Endodermal cell (in vitro differentiated cells): Measurements from ENCODE around the gene DHX34. TPM values are rescaled to one million over a fixed set of nuclear protein-coding genes. Genes with fewer than 3 reads are reported as not detected.

Source experiments
- DNase-seq: peaks from one replicate; pipeline ENCODE4 v3.0.0-alpha.2; 2017
- H3K27ac ChIP-seq: 2 replicates; pipeline ENCODE4 v1.5.1; 2013; ENCODE audit warnings: mild to moderate bottlenecking, low read depth, low read length, moderate library complexity
- H3K27me3 ChIP-seq: 2 replicates; pipeline ENCODE4 v1.6.1; 2013; ENCODE audit warnings: mild to moderate bottlenecking, low read length, moderate library complexity; ENCODE audit not compliant: insufficient read depth, control insufficient read depth, poor library complexity, severe bottlenecking
- H3K36me3 ChIP-seq: 2 replicates; pipeline ENCODE4 v1.7.0; 2013; ENCODE audit warnings: mild to moderate bottlenecking, low read length, moderate library complexity; ENCODE audit not compliant: control insufficient read depth, insufficient read depth
- H3K4me1 ChIP-seq: one replicate; pipeline ENCODE4 v1.7.0; 2013; ENCODE audit warnings: low read length; ENCODE audit not compliant: control insufficient read depth, insufficient read depth
- H3K4me3 ChIP-seq: 2 replicates; pipeline ENCODE4 v1.5.1; 2013; ENCODE audit warnings: mild to moderate bottlenecking, low read length, moderate library complexity
- H3K9ac ChIP-seq: 2 replicates; pipeline ENCODE4 v1.6.1; 2013; ENCODE audit warnings: mild to moderate bottlenecking, low read length, moderate library complexity; ENCODE audit not compliant: poor library complexity, severe bottlenecking; ENCODE audit errors: extremely low read depth
- H3K9me3 ChIP-seq: 2 replicates; pipeline ENCODE4 v1.6.1; 2013; ENCODE audit warnings: mild to moderate bottlenecking, low read length, moderate library complexity; ENCODE audit not compliant: control insufficient read depth
- H3K27ac Mint-ChIP-seq: 2 replicates; pipeline ENCODE4 v1.8.0; 2020; ENCODE audit warnings: mixed read lengths
- H3K27me3 Mint-ChIP-seq: 2 replicates; pipeline ENCODE4 v1.8.0; 2021; ENCODE audit warnings: mild to moderate bottlenecking, mixed read lengths; ENCODE audit not compliant: insufficient read depth
- H3K36me3 Mint-ChIP-seq: 2 replicates; pipeline ENCODE4 v1.8.0; 2020; ENCODE audit warnings: low read depth, mixed read lengths
- H3K4me1 Mint-ChIP-seq: 2 replicates; pipeline ENCODE4 v1.8.0; 2020; ENCODE audit warnings: mixed read lengths
- H3K4me3 Mint-ChIP-seq: 2 replicates; pipeline ENCODE4 v1.8.0; 2020; ENCODE audit warnings: mild to moderate bottlenecking, moderate library complexity, mixed read lengths
- H3K9me3 Mint-ChIP-seq: 2 replicates; pipeline ENCODE4 v1.8.0; 2020; ENCODE audit warnings: mild to moderate bottlenecking, mixed read lengths
- WGBS, 2 experiments: methylation state at CpG; one replicate each; pipeline versions ENCODE4 v1.1.5 to v1.1.7; 2013; ENCODE audit warnings: missing lambda C conversion rate in 2 of 2, mixed read lengths in 1 of 2; ENCODE audit not compliant: insufficient coverage in 1 of 2, insufficient read length in 1 of 2; 5-methylcytosine and 5-hydroxymethylcytosine counted together
- total RNA-seq, 2 donors: library from RNA; stranded (reverse); fragmentation: NEBNext Ultra II Directional in 1 of 2; extraction: Animal tissue kit (Norgen Biotek cat#: 25700) in 1 of 2; gene quantifications; 2 replicates in 1 of 2; 3 replicates in 1 of 2; pipeline ENCODE4 v1.2.1, GENCODE V29; 2021
- TF ChIP-seq, protein P1 (sequence below): fragments of 200-600 bp; sonication (generic); conservative IDR thresholded peaks from 2 replicates; pipeline ENCODE4 v1.5.0; 2021; ENCODE audit warnings: antibody characterized with exemption, mild to moderate bottlenecking

The DHX34 gene
- total RNA-seq, 2 donors from 2014 or later = 36.9 to 43.9 TPM

DNA sequence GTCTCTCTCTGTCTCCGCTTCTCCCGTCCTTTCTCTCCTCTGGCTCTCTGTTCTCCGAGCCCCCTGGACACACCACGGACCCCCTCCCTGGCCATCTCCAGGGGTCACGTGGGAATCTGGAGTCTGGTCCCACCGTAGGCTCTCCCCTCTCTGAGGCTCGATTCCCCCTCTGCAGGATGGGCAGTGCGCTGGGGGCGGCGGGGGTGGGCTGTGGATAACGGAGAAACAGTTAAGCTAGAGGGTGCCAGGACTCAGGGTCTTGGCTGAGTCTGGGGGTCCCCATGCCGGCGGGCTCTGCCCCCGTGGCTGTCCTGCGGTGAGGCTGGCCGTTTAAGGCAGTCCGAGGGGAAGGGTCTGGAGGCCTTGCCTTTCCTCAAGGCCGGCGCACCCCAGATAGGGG lies 70.7 kb downstream of the DHX34 start:
- Histone ChIP-seq H3K4me3 (peak overlapping the region; percentile 73), H3K4me1 (no peaks in the 10 kb centered on the region), H3K9me3 (no peaks in the 10 kb centered on the region), H3K27me3 (peaks cover 10% of the 10 kb centered on the region), H3K9ac (peak overlapping the region; percentile 25), H3K36me3 (peaks cover 10% of the 10 kb centered on the region), H3K27ac (peak overlapping the region; percentile 90)
- DNase-seq = peak; percentile 66
- peak overlapping the region; percentile 42 for H3K4me3 Mint-ChIP-seq
- TF ChIP-seq, protein P1, sequence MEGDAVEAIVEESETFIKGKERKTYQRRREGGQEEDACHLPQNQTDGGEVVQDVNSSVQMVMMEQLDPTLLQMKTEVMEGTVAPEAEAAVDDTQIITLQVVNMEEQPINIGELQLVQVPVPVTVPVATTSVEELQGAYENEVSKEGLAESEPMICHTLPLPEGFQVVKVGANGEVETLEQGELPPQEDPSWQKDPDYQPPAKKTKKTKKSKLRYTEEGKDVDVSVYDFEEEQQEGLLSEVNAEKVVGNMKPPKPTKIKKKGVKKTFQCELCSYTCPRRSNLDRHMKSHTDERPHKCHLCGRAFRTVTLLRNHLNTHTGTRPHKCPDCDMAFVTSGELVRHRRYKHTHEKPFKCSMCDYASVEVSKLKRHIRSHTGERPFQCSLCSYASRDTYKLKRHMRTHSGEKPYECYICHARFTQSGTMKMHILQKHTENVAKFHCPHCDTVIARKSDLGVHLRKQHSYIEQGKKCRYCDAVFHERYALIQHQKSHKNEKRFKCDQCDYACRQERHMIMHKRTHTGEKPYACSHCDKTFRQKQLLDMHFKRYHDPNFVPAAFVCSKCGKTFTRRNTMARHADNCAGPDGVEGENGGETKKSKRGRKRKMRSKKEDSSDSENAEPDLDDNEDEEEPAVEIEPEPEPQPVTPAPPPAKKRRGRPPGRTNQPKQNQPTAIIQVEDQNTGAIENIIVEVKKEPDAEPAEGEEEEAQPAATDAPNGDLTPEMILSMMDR = no peak
- no peaks in the 10 kb centered on the region for H3K9me3 Mint-ChIP-seq
- H3K27ac Mint-ChIP-seq = no peak overlapping the region
- 8 to 15% methylated on average over 2 to 17 of the region's 19 CpGs for WGBS, 2 experiments
- peaks cover 14% of the 10 kb centered on the region for H3K36me3 Mint-ChIP-seq
- peaks cover 34% of the 10 kb centered on the region for H3K4me1 Mint-ChIP-seq
- H3K27me3 Mint-ChIP-seq = peaks cover 57% of the 10 kb centered on the region

DNA sequence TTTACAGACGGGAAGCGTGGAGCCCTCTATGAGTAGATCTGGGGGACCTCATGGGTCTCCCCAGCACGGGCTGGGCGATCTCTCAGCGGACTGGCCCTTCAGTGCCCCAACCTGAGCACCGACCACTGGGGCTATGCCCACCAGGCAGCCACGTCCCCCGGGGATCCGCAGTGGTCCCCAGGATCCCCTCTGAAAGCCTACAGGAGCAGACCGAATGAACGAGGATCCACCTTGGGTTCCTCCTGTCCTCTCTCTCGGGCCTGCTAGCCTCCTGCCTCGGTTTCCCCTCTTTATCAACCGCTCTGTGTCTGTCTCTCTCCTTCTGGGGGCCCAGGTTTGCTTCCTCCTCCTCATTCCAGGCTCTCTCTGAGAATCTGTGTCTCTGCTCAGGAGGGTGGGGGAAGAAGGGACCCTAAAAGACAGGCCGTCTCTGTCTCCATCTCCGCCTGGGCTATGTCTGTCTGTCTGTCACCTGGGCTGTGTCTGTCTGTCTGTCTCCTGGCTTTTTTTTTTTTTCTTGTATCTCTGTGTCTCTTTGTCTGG lies 72.2 kb downstream of the DHX34 start:
- H3K9me3 Mint-ChIP-seq = no peaks in the 10 kb centered on the region
- Histone ChIP-seq H3K9me3 (no peaks in the 10 kb centered on the region), H3K36me3 (peaks cover 4% of the 10 kb centered on the region), H3K27me3 (peaks cover 10% of the 10 kb centered on the region), H3K9ac (no peak overlapping the region), H3K4me3 (peak overlapping the region; percentile 73), H3K27ac (peak overlapping the region; percentile 90), H3K4me1 (no peaks in the 10 kb centered on the region)
- peaks cover 34% of the 10 kb centered on the region for H3K4me1 Mint-ChIP-seq
- H3K27ac Mint-ChIP-seq = no peak overlapping the region
- peaks cover 57% of the 10 kb centered on the region for H3K27me3 Mint-ChIP-seq
- DNase-seq = no peak
- WGBS, 2 experiments = 38 to 51% methylated on average over 11 to 16 of the region's 16 CpGs
- peak overlapping the region; percentile 42 for H3K4me3 Mint-ChIP-seq
- H3K36me3 Mint-ChIP-seq = peaks cover 4% of the 10 kb centered on the region
- TF ChIP-seq, protein P1 = no peak

GRCh38 chr19:47421844-47422395 lies 72.8 kb downstream of the DHX34 start:
- Mint-ChIP-seq H3K27me3 (peaks cover 57% of the 10 kb centered on the region), H3K27ac (no peak overlapping the region)
- peak overlapping the region; percentile 73 for H3K4me3 ChIP-seq

More at GRCh38 chr19:47421844-47422395, 72.8 kb downstream of the DHX34 start:
- Mint-ChIP-seq H3K9me3 (no peaks in the 10 kb centered on the region), H3K4me1 (peaks cover 33% of the 10 kb centered on the region), H3K36me3 (peaks cover under 1% of the 10 kb centered on the region), H3K4me3 (peak overlapping the region; percentile 3)
- no peaks in the 10 kb centered on the region for H3K36me3 ChIP-seq
- DNase-seq = peak; percentile 91
- H3K9me3 ChIP-seq = no peaks in the 10 kb centered on the region
- TF ChIP-seq, protein P1 = no peak
- 6 to 10% methylated on average over 15 to 31 of the region's 31 CpGs for WGBS, 2 experiments
- H3K9ac ChIP-seq = no peak overlapping the region
- peak overlapping the region; percentile 90 for H3K27ac ChIP-seq
- peaks cover 10% of the 10 kb centered on the region for H3K27me3 ChIP-seq
- no peaks in the 10 kb centered on the region for H3K4me1 ChIP-seq
